Calu3 (cell line): Measurements from ENCODE around the gene GXYLT2. TPM values are rescaled to one million over a fixed set of nuclear protein-coding genes. Genes with fewer than 3 reads are reported as not detected.

Experiments used
- BruUV-seq: library from RNA; stranded (reverse); fragments of 400-500 nt; replicated peaks from 2 replicates; lab custom pipeline; 2021; lab: Mats Ljungman, UMichigan
- CTCF ChIA-PET: fragments of 300-600 bp; sonication (Branson Sonifier 250); formaldehyde crosslinking; loops from one replicate; lab custom pipeline; 2022; ENCODE audit warnings: antibody characterized with exemption; lab: Charles Lee
- DNase-seq: peaks from one replicate; pipeline ENCODE4 v3.0.0; 2022
- H3K27ac Mint-ChIP-seq: one replicate; pipeline ENCODE4 v1.8.0; 2022; ENCODE audit warnings: mixed read lengths; ENCODE audit not compliant: unreplicated experiment
- H3K27me3 Mint-ChIP-seq: one replicate; pipeline ENCODE4 v1.8.0; 2022; ENCODE audit warnings: mixed read lengths; ENCODE audit not compliant: unreplicated experiment
- H3K36me3 Mint-ChIP-seq: one replicate; pipeline ENCODE4 v1.8.0; 2022; ENCODE audit warnings: mild to moderate bottlenecking, moderate library complexity, mixed read lengths; ENCODE audit not compliant: insufficient read depth, unreplicated experiment
- H3K4me1 Mint-ChIP-seq: one replicate; pipeline ENCODE4 v1.8.0; 2022; ENCODE audit warnings: mild to moderate bottlenecking, low read depth, mixed read lengths; ENCODE audit not compliant: unreplicated experiment
- H3K4me3 Mint-ChIP-seq: one replicate; pipeline ENCODE4 v1.8.0; 2022; ENCODE audit warnings: mild to moderate bottlenecking, low read depth, moderate library complexity, mixed read lengths; ENCODE audit not compliant: unreplicated experiment
- H3K9me3 Mint-ChIP-seq: one replicate; pipeline ENCODE4 v1.8.0; 2022; ENCODE audit warnings: low read depth, mixed read lengths; ENCODE audit not compliant: unreplicated experiment
- intact Hi-C: fragments of 100-400 bp; cut with micrococcal nuclease; formaldehyde crosslinking; loops from one replicate; pipeline ENCODE4 v1.10.0; 2022; ENCODE audit not compliant: unreplicated experiment
- total RNA-seq: library from RNA; stranded (reverse); gene quantifications from 2 replicates; pipeline ENCODE4 v1.2.3, GENCODE V29; 2022
- TF ChIP-seq, protein P1 (sequence below): fragments of 200-600 bp; IDR thresholded peaks from one replicate; pipeline ENCODE4 v1.8.0; 2022; ENCODE audit warnings: antibody characterized with exemption; ENCODE audit not compliant: unreplicated experiment

The GXYLT2 gene
- total RNA-seq, 1 experiment from 2014 or later = 0.52 TPM

DNA sequence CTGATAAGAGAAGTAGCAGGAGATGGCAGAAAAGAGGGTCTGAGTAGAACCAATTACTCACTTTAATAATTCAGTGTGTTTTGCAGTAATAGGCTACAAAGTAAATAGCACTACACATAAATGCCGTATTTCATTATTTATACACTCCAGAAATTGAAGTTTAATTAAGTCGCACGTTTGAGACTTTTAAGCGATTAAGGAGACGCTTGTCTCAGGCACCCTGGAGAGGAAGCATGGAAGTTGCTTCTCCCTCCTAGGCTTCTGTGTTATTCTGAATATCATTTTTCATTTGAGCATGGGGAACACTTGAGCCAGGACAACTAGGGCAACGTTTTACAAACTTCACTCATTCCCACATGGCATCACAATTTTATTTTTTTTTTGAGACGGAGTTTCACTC lies 12.2 kb downstream of the GXYLT2 start:
- BruUV-seq = no TSS peak
- TF ChIP-seq, protein P1, sequence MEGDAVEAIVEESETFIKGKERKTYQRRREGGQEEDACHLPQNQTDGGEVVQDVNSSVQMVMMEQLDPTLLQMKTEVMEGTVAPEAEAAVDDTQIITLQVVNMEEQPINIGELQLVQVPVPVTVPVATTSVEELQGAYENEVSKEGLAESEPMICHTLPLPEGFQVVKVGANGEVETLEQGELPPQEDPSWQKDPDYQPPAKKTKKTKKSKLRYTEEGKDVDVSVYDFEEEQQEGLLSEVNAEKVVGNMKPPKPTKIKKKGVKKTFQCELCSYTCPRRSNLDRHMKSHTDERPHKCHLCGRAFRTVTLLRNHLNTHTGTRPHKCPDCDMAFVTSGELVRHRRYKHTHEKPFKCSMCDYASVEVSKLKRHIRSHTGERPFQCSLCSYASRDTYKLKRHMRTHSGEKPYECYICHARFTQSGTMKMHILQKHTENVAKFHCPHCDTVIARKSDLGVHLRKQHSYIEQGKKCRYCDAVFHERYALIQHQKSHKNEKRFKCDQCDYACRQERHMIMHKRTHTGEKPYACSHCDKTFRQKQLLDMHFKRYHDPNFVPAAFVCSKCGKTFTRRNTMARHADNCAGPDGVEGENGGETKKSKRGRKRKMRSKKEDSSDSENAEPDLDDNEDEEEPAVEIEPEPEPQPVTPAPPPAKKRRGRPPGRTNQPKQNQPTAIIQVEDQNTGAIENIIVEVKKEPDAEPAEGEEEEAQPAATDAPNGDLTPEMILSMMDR = no peak
- CTCF ChIA-PET = interaction anchor here (0.6 kb wide), 1 partner anchor 112 kb away, joined by 3 read pairs; no protein-coding TSS in a partner anchor
- Mint-ChIP-seq H3K4me1 (peaks cover 9% of the 10 kb centered on the region), H3K27ac (no peak overlapping the region), H3K36me3 (no peaks in the 10 kb centered on the region), H3K9me3 (no peaks in the 10 kb centered on the region), H3K27me3 (peaks cover 22% of the 10 kb centered on the region), H3K4me3 (no peak overlapping the region)
- DNase-seq = no peak
- intact Hi-C loops = no loop called here

DNA sequence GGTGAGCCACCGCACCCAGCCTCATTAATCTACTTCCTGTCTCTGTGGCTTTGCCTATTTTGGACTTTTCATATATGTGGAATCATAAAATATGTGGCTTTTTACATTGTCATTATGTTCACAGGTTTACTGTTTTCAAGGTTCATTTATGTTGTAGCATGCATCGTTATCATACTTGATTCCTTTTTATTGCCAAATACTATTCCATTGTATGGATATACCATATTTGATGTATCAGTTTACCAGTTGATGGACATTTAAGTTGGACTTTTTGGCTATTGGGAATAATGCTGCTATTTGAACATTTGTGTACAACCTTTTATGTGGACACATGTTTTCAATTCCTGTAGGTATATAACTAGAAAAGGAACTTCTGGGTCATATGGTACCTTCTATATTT lies 14.0 kb downstream of the GXYLT2 start:
- H3K9me3 Mint-ChIP-seq = no peaks in the 10 kb centered on the region
- H3K36me3 Mint-ChIP-seq = no peaks in the 10 kb centered on the region
- no TSS peak for BruUV-seq
- H3K27me3 Mint-ChIP-seq = peaks cover 22% of the 10 kb centered on the region
- H3K4me1 Mint-ChIP-seq = peaks cover 9% of the 10 kb centered on the region
- intact Hi-C loops = no loop called here
- TF ChIP-seq, protein P1 = no peak
- no peak overlapping the region for H3K4me3 Mint-ChIP-seq
- CTCF ChIA-PET = no interaction called here
- DNase-seq = no peak
- H3K27ac Mint-ChIP-seq = no peak overlapping the region

DNA sequence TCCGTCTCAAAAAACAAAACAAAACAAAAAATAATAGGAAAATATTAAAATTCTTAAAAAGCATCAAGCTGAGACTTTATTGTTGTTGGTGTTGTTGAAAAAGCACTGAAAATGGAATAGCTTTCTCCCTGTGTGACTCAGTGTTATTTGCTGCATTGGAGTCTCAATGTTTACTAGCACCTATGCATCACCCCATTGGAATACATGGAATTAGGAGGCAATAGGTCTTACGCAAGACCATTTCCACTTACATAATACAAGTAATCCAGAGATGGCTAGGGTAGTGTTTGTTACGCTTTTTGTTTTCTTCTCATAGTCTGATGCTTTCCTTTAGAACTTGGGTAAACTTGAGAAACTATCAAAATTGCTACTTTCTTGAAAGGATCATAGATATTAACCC lies 15.2 kb downstream of the GXYLT2 start:
- Mint-ChIP-seq H3K4me1 (peaks cover 9% of the 10 kb centered on the region), H3K27me3 (peaks cover 33% of the 10 kb centered on the region), H3K36me3 (no peaks in the 10 kb centered on the region), H3K4me3 (no peak overlapping the region), H3K9me3 (no peaks in the 10 kb centered on the region), H3K27ac (no peak overlapping the region)
- TF ChIP-seq, protein P1 = no peak
- CTCF ChIA-PET = no interaction called here
- no TSS peak for BruUV-seq
- DNase-seq = no peak
- intact Hi-C loops = no loop called here

DNA sequence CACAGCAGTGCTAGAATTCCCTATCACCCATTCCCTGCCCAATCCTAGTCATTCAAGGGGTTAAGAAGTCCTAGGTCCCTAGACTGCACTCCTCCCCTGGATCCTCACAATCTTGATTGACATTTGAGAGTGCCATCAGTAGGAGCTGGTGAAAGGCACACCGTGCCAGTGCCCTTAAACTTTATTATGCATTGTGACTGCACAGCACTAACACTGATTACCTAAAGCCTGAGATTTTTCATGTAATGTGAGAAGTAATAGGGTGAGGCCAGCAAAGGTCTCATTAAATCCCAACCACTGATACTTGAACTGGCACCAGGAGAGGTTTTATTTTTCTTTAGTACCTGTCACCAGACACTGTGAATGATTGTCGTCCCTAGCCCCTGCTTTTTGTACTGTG lies 16.3 kb downstream of the GXYLT2 start:
- H3K4me1 Mint-ChIP-seq = peaks cover 9% of the 10 kb centered on the region
- CTCF ChIA-PET = no interaction called here
- no TSS peak for BruUV-seq
- peaks cover 22% of the 10 kb centered on the region for H3K27me3 Mint-ChIP-seq
- TF ChIP-seq, protein P1 = no peak
- H3K36me3 Mint-ChIP-seq = no peaks in the 10 kb centered on the region
- intact Hi-C loops = no loop called here
- no peak overlapping the region for H3K4me3 Mint-ChIP-seq
- no peak for DNase-seq
- H3K9me3 Mint-ChIP-seq = no peaks in the 10 kb centered on the region
- no peak overlapping the region for H3K27ac Mint-ChIP-seq
